SK-N-MC (cell line): ENCODE results near the gene RPAP2.

Experiments
- DNase-seq: peaks from one replicate; pipeline ENCODE4 v3.0.0-alpha.2; 2011; ENCODE audit warnings: low read depth, low spot score
- H3K27ac ChIP-seq: fragments of 200-600 bp; sonication (generic); 2 replicates; pipeline ENCODE4 v1.5.1; 2016; ENCODE audit warnings: mixed run types
- H3K36me3 ChIP-seq: fragments of 200-600 bp; sonication (generic); 2 replicates; pipeline ENCODE4 v1.6.1; 2017; ENCODE audit warnings: antibody characterized with exemption, low read length, mixed read lengths; ENCODE audit not compliant: insufficient read depth
- H3K4me3 ChIP-seq: fragments of 200-600 bp; sonication (generic); 2 replicates; pipeline ENCODE4 v1.5.1; 2016
- H3K9ac ChIP-seq: fragments of 200-600 bp; sonication (generic); 2 replicates; pipeline ENCODE4 v1.8.0; 2017; ENCODE audit warnings: mixed run types, mixed read lengths; ENCODE audit not compliant: insufficient read length
- H3K9me3 ChIP-seq: fragments of 200-600 bp; sonication (generic); 2 replicates; pipeline ENCODE4 v1.6.1; 2017; ENCODE audit warnings: low read depth, mild to moderate bottlenecking, antibody characterized with exemption, low read length, moderate library complexity, mixed read lengths
- EZH2 ChIP-seq: fragments of 200-600 bp; sonication (generic); IDR thresholded peaks from one replicate; pipeline ENCODE4 v1.6.1; 2017; ENCODE audit warnings: antibody characterized with exemption
- FOXP2 ChIP-seq: optimal IDR thresholded peaks from 2 replicates; pipeline ENCODE3; 2011; ENCODE audit warnings: mild to moderate bottlenecking, moderate library complexity; ENCODE audit not compliant: insufficient read depth; ENCODE audit errors: extremely low read length, control extremely low read depth
- POLR2AphosphoS5 ChIP-seq: IDR thresholded peaks from 2 replicates; pipeline ENCODE4 v1.6.1; 2012; ENCODE audit warnings: mild to moderate bottlenecking, low read depth, low read length, borderline replicate concordance

RPAP2 gene

DNA sequence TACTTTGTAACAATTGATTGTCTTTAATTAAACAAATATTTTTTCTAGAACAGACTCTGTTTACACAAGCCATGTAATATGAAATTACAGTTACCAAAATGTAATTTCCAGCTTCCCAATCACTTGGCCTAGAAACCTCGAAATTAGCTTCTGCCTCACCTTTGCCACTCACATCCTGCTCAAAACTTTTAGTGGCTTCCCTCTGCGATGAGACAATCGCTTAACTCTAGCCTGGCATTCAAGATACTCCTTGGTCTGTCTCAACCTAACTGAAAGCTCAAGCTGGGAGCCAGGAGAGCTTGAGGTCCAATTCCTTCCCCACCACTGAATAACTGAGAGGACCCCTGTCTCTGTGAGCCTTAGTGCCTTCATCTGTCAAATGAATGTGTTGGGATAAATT is 145.0 kb downstream of the RPAP2 start:
- no peaks in the 10 kb centered on the region for H3K36me3 ChIP-seq
- H3K4me3 ChIP-seq = no peak overlapping the region
- no peak overlapping the region for H3K9ac ChIP-seq
- TF ChIP-seq EZH2 = no peak
- TF ChIP-seq POLR2AphosphoS5 = no peak
- TF ChIP-seq FOXP2 = no peak
- DNase-seq = no peak
- H3K9me3 ChIP-seq = no peaks in the 10 kb centered on the region
- no peak overlapping the region for H3K27ac ChIP-seq

DNA sequence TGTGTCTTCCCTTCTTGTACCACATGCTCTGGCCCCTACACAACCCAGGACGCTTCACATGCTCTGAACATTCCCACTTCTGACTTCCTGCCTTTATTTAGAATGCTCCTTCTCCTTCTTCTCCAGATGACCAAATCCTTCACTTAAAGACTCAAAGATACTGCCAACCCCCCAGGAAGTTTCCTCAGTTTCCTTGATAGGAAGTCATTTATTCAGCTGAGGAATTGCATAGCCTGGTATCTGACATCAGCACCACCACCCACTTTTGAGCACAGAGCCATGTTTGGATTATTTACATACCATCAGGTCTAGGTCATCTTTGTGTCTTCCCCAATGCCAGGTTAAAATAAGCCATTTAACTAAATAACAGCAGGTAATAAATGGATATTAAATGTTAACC is 145.5 kb downstream of the RPAP2 start:
- H3K36me3 ChIP-seq = no peaks in the 10 kb centered on the region
- no peak overlapping the region for H3K27ac ChIP-seq
- no peak for DNase-seq
- TF ChIP-seq FOXP2 (no peak), EZH2 (no peak), POLR2AphosphoS5 (no peak)
- no peaks in the 10 kb centered on the region for H3K9me3 ChIP-seq
- H3K9ac ChIP-seq = no peak overlapping the region
- H3K4me3 ChIP-seq = no peak overlapping the region

DNA sequence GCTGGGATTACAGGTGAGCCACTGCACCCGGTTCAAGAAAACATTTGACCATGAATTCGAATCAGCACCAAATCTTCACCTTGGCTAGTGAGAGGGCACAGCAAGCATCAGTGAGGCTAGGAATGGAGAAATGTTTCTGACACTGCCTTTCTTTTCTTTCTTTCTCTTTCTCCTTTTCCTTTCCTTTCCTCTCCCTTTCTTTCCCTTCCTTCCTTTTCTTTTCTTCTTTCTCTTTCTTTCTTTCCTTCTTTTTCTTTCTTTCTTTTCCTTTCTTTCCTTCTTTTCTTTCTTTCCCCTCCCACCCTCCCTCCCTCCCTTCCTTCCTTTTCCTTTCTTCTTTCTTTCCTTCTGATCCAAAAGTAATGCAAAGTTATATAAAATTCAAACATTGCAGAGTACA is 147.0 kb downstream of the RPAP2 start:
- Histone ChIP-seq H3K9ac (no peak overlapping the region), H3K4me3 (no peak overlapping the region), H3K27ac (no peak overlapping the region), H3K36me3 (no peaks in the 10 kb centered on the region), H3K9me3 (no peaks in the 10 kb centered on the region)
- TF ChIP-seq POLR2AphosphoS5 (no peak), EZH2 (no peak), FOXP2 (no peak)
- DNase-seq = no peak

DNA sequence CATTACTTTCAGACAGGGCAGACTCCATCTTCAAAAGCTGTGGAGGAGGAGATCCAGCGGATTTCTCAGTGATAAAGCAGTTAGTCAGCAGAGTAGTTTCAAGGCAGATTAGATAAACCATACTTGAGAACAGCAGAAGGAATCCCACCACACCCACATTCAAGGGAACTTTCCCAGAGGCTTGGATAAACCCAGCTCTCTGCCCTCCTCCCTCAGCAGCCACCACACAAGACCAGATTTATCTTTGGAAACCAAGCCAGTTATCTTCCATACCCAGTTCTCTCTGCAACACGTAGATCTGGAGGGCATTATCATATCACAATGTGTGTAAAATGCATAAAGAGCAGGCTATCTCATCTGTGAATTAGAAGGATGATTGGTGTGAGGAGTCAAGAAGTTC is 147.7 kb downstream of the RPAP2 start:
- H3K36me3 ChIP-seq = no peaks in the 10 kb centered on the region
- no peak overlapping the region for H3K27ac ChIP-seq
- H3K9me3 ChIP-seq = no peaks in the 10 kb centered on the region
- no peak overlapping the region for H3K4me3 ChIP-seq
- TF ChIP-seq FOXP2 (no peak), POLR2AphosphoS5 (no peak), EZH2 (no peak)
- H3K9ac ChIP-seq = no peak overlapping the region
- DNase-seq = no peak

DNA sequence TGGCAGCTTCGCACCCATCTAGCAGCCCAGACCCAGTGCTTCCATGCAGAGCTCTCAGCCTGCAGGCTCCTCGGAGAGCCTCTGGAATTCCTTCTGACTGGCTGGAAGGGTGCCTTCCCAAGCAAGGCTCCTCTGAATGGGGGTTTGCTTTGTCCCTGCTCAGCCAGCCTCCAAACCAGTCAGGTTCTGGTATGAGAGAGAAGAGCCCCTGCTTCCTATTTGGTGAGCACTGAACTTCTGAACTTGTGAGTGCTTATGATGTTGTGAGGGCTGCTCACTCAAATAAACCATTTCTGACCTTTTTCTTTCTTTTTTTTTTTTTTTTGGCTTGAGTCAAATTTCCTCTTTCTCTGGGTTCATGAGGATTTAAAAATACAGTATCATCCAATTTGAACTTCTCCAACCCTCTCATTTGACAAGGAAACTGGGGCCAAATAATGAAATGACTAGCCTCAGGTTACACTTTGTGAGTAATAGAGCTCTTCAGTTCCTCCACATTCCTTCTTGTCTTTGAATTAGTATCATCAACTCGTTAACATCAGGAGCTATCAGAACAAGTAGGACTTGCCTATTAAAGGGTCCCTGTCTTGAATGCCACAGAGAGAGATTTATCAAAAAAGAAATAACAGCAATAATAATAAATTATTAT is 148.3 kb downstream of the RPAP2 start:
- TF ChIP-seq EZH2 (no peak), POLR2AphosphoS5 (no peak), FOXP2 (no peak)
- no peak overlapping the region for H3K27ac ChIP-seq
- H3K9me3 ChIP-seq = no peaks in the 10 kb centered on the region
- no peak for DNase-seq
- H3K36me3 ChIP-seq = no peaks in the 10 kb centered on the region
- no peak overlapping the region for H3K9ac ChIP-seq
- H3K4me3 ChIP-seq = no peak overlapping the region

DNA sequence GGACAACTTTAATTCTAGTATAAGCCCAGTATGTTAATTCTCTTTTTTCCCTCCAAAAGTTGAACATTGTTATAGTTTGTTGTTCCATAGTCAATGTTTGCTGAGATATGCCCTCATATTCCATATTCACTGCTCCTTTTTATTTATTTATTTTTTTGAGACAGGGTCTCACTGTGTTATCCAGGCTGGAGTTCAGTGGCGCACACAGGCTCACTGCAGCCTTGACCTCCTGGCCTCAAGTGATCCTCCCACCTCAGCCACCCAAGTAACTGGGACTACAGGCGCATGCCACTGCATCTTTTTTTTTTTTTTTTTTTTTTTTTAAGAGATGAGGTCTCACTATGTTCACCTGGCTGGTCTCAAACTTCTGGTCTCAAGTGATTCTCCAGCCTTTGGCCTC is 149.1 kb downstream of the RPAP2 start:
- no peak overlapping the region for H3K27ac ChIP-seq
- no peak for TF ChIP-seq EZH2
- H3K9ac ChIP-seq = no peak overlapping the region
- no peak overlapping the region for H3K4me3 ChIP-seq
- DNase-seq = no peak
- H3K9me3 ChIP-seq = no peaks in the 10 kb centered on the region
- H3K36me3 ChIP-seq = no peaks in the 10 kb centered on the region
